Astrocyte (in vitro differentiated cells and primary cell): Measurements from ENCODE around the gene COL16A1.

ENCODE experiments used
- CTCF ChIP-seq: IDR thresholded peaks from 2 replicates; pipeline ENCODE4 v1.5.1; 2011; ENCODE audit warnings: low read depth, mild to moderate bottlenecking, inconsistent platforms, low read length, moderate library complexity; ENCODE audit not compliant: insufficient read depth
- EZH2 ChIP-seq: IDR thresholded peaks from 2 replicates; pipeline ENCODE4 v1.6.1; 2012; ENCODE audit warnings: mild to moderate bottlenecking, low read length, inconsistent platforms; ENCODE audit not compliant: insufficient read depth

GRCh38 chr1:31679676-31680230, 24.1 kb downstream of the COL16A1 start:
- no peak for TF ChIP-seq CTCF
- no peak for TF ChIP-seq EZH2
